HCT116 (cell line): ENCODE measurements around the gene IFNW1. TPM values are rescaled to one million over a fixed set of nuclear protein-coding genes. Genes with fewer than 3 reads are reported as not detected.

Experiments
- ATAC-seq: fragments of 200-7000 bp; cut with Tn5 transposase; 2 replicates; pipeline ENCODE4 v1.9.1; 2020; ENCODE audit warnings: mild to moderate bottlenecking, moderate library complexity
- BruUV-seq: library from RNA; stranded (reverse); fragments of 400-500 nt; replicated peaks from 2 replicates; lab custom pipeline; 2021; lab: Mats Ljungman, UMichigan
- CTCF ChIA-PET: fragments of 300-600 bp; sonication (Branson Sonifier 250); formaldehyde crosslinking; loops from one replicate; lab custom pipeline; 2021; ENCODE audit warnings: antibody characterized with exemption; lab: Charles Lee
- POLR2A ChIA-PET: fragments of 300-600, 350-600 bp; sonication (Branson Sonifier 250); formaldehyde crosslinking; loops from one replicate; lab custom pipeline; 2021; ENCODE audit warnings: antibody characterized with exemption; lab: Charles Lee
- RAD21 ChIA-PET, 2 experiments: fragments of 300-600 bp; sonication (Branson Sonifier 250); formaldehyde crosslinking; loops; one replicate each; lab custom pipeline; 2023; ENCODE audit warnings: low total read pairs in 2 of 2; ENCODE audit not compliant: uncharacterized antibody in 2 of 2, unreplicated experiment in 2 of 2, low non-redundant PET in 1 of 2; lab: Charles Lee
- DNase-seq: peaks from one replicate; pipeline ENCODE4 v3.0.0-alpha.2; 2010; ENCODE audit warnings: low read depth, low spot score
- H2AFZ ChIP-seq: fragments of 200-600 bp; shearing (Covaris generic), sonication (generic); 2 replicates; pipeline ENCODE4 v1.6.1; 2017; ENCODE audit warnings: low read depth, mixed run types, mixed read lengths, antibody characterized with exemption, low read length; ENCODE audit not compliant: poor library complexity, severe bottlenecking
- H3K27ac ChIP-seq: 2 replicates; pipeline ENCODE4 v1.5.1; 2012; ENCODE audit warnings: low read depth, low read length
- H3K27me3 ChIP-seq: fragments of 200-600 bp; sonication (generic); 2 replicates; pipeline ENCODE4 v1.6.1; 2016; ENCODE audit warnings: mixed run types, low read length, mixed read lengths; ENCODE audit not compliant: insufficient read depth
- H3K36me3 ChIP-seq, 2 experiments: fragments of 200-500 bp in 1 of 2; fragments of 200-600 bp in 1 of 2; sonication (Bioruptor generic) in 1 of 2; sonication (generic) in 1 of 2; 2 replicates each; pipeline versions ENCODE4 v1.5.1 to v1.6.1; 2014 to 2016; ENCODE audit warnings: low read length in 2 of 2, inconsistent platforms in 1 of 2, mixed read lengths in 1 of 2, mixed run types in 1 of 2; ENCODE audit not compliant: insufficient read depth in 2 of 2, control insufficient read depth in 1 of 2
- H3K4me1 ChIP-seq, 2 experiments: fragments of 200-600 bp in 1 of 2; sonication (generic) in 1 of 2; 2 replicates each; pipeline versions ENCODE4 v1.5.1 to v1.6.1; 2012 to 2017; ENCODE audit warnings: low read length in 2 of 2, inconsistent platforms in 1 of 2, mild to moderate bottlenecking in 1 of 2, mixed read lengths in 1 of 2, mixed run types in 1 of 2, moderate library complexity in 1 of 2; ENCODE audit not compliant: insufficient read depth in 2 of 2, control insufficient read depth in 1 of 2
- H3K4me2 ChIP-seq: fragments of 200-600 bp; sonication (generic); 2 replicates; pipeline ENCODE4 v1.6.1; 2017; ENCODE audit warnings: mixed run types, low read length, mixed read lengths
- H3K4me3 ChIP-seq, 2 experiments: fragments of 200-600 bp in 1 of 2; sonication (generic) in 1 of 2; replicated peaks in 1 of 2; 2 replicates each; pipeline ENCODE4 v1.5.1; 2011 to 2016; ENCODE audit warnings: low read length in 2 of 2, control low read depth in 1 of 2, low read depth in 1 of 2, mild to moderate bottlenecking in 1 of 2, mixed read lengths in 1 of 2, mixed run types in 1 of 2
- H3K79me2 ChIP-seq: fragments of 200-600 bp; sonication (generic); 2 replicates; pipeline ENCODE4 v1.6.1; 2017; ENCODE audit warnings: mild to moderate bottlenecking, mixed run types, low read length, moderate library complexity, mixed read lengths; ENCODE audit not compliant: insufficient read depth
- H3K9ac ChIP-seq: fragments of 200-600 bp; sonication (generic); 2 replicates; pipeline ENCODE4 v1.6.1; 2016; ENCODE audit warnings: low read length, mixed read lengths
- H3K9me2 ChIP-seq: fragments of 200-600 bp; sonication (generic), shearing (Covaris generic); 2 replicates; pipeline ENCODE4 v1.6.1; 2017; ENCODE audit warnings: mixed run types, mild to moderate bottlenecking, moderate library complexity; ENCODE audit not compliant: insufficient read depth
- H3K9me3 ChIP-seq, 2 experiments: fragments of 200-500 bp in 1 of 2; fragments of 200-600 bp in 1 of 2; sonication (Bioruptor generic) in 1 of 2; sonication (generic) in 1 of 2; 2 replicates each; pipeline ENCODE4 v1.6.1; 2014 to 2017; ENCODE audit warnings: low read length in 2 of 2, mixed read lengths in 2 of 2, inconsistent platforms in 1 of 2, low read depth in 1 of 2, mild to moderate bottlenecking in 1 of 2, mixed run types in 1 of 2, moderate library complexity in 1 of 2; ENCODE audit not compliant: control insufficient read depth in 1 of 2, insufficient read depth in 1 of 2
- H4K20me1 ChIP-seq: fragments of 200-600 bp; sonication (generic), shearing (Covaris generic); 2 replicates; pipeline ENCODE4 v1.6.1; 2017; ENCODE audit warnings: mixed run types, mild to moderate bottlenecking, moderate library complexity; ENCODE audit not compliant: insufficient read depth
- CBX3 ChIP-seq: IDR thresholded peaks from 2 replicates; pipeline ENCODE4 v1.6.1; 2012; ENCODE audit warnings: low read depth
- CEBPB ChIP-seq: IDR thresholded peaks from 2 replicates; pipeline ENCODE4 v1.6.1; 2012; ENCODE audit warnings: low read depth
- FOSL1 ChIP-seq: IDR thresholded peaks from 2 replicates; pipeline ENCODE4 v1.6.1; 2012; ENCODE audit warnings: low read depth
- POLR2AphosphoS5 ChIP-seq: IDR thresholded peaks from 2 replicates; pipeline ENCODE4 v1.6.1; 2011; ENCODE audit warnings: mild to moderate bottlenecking, low read depth, low read length, moderate library complexity
- intact Hi-C: fragments of 100-400 bp; cut with micrococcal nuclease; formaldehyde crosslinking; loops from 2 replicates; pipeline ENCODE4 v1.10.0; 2022
- total RNA-seq: library from RNA; stranded (reverse); gene quantifications from one replicate; pipeline ENCODE4 v1.2.1, GENCODE V29; 2021; ENCODE audit not compliant: unreplicated experiment
- TF ChIP-seq, protein P1 (sequence below): IDR thresholded peaks from 2 replicates; pipeline ENCODE4 v1.6.1; 2012

Gene IFNW1
- total RNA-seq, 1 experiment from 2014 or later: not detected

- POLR2A ChIA-PET: no interaction called here
- TF ChIP-seq CEBPB (0 out of 2 replicates have a peak, but pooled peaks have one; percentile 51), CBX3 (no peak), POLR2AphosphoS5 (no peak)
- TF ChIP-seq, protein P1, sequence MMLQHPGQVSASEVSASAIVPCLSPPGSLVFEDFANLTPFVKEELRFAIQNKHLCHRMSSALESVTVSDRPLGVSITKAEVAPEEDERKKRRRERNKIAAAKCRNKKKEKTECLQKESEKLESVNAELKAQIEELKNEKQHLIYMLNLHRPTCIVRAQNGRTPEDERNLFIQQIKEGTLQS: peak; percentile 45; the same call in 1 of the 2 replicates
- Histone ChIP-seq H3K4me1 (no peaks in the 10 kb centered on the region), H3K27ac (no peak overlapping the region), H2AFZ (no peak overlapping the region), H3K4me3 (no peak overlapping the region), H3K9me3 (no peaks in the 10 kb centered on the region), H4K20me1 (no peaks in the 10 kb centered on the region), H3K79me2 (no peaks in the 10 kb centered on the region), H3K9me2 (no peaks in the 10 kb centered on the region), H3K36me3 (no peaks in the 10 kb centered on the region), H3K9ac (no peak overlapping the region), H3K4me2 (no peak overlapping the region), H3K27me3 (no peaks in the 10 kb centered on the region)
- intact Hi-C loops: no loop called here
- RAD21 ChIA-PET: no interaction called here
- DNase-seq (no peak), ATAC-seq (no peak)
- CTCF ChIA-PET: interaction anchor here (0.7 to 1.6 kb wide), 3 partner anchors 10 to 15 kb away, joined by 3 to 7 read pairs (median 3); no protein-coding TSS in a partner anchor
- BruUV-seq: no TSS peak
These were observed 45.3 kb downstream of the IFNW1 start for GRCh38 chr9:21096172-21096900.

DNA sequence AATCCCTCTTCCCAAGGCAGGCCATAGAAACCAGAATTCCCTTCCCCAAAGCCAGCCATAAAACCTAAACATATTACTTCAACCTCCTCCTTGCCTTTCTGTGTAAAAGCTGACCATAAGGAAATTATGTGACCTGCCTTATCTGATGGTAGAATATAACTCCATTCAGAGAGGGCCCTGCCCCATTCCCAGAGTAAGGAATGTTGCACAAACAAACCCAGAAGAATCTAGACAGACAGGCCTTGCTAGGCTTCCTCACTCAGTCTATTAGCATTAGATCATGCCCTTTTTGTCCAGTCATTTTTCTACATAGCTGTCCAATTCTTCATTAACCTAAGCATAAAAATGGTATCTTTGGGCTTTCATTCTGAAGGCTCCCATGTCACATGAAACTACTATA lies 46.1 kb downstream of the IFNW1 start:
- no peak for TF ChIP-seq FOSL1
- TF ChIP-seq, all 23 proteins: peak for 0
- Histone ChIP-seq H3K4me2 (no peak overlapping the region), H3K79me2 (no peaks in the 10 kb centered on the region), H2AFZ (no peak overlapping the region), H3K4me1 (no peaks in the 10 kb centered on the region), H3K27ac (no peak overlapping the region), H3K36me3 (no peaks in the 10 kb centered on the region), H3K4me3 (no peak overlapping the region), H3K27me3 (no peaks in the 10 kb centered on the region), H3K9me3 (no peaks in the 10 kb centered on the region), H3K9ac (no peak overlapping the region), H3K9me2 (no peaks in the 10 kb centered on the region), H4K20me1 (no peaks in the 10 kb centered on the region)
- ATAC-seq (no peak), DNase-seq (no peak)
- ChIA-PET POLR2A (no interaction called here), RAD21 (no interaction called here), CTCF (interaction anchor here (0.7 to 1.6 kb wide), 2 partner anchors 11 to 14 kb away, joined by 3 read pairs; no protein-coding TSS in a partner anchor)
- intact Hi-C loops: no loop called here
- BruUV-seq: no TSS peak

Other genes with a start within 250 kb of the IFNW1 start
- gene HACD4, start 110.2 kb downstream of the IFNW1 start, total RNA-seq: not detected
- gene IFNB1, start 63.9 kb downstream of the IFNW1 start, total RNA-seq: not detected
- not detected for gene IFNA21, start 24.8 kb upstream of the IFNW1 start, total RNA-seq
- gene IFNA4, start 45.8 kb upstream of the IFNW1 start, total RNA-seq: not detected
- gene IFNA7, start 60.4 kb upstream of the IFNW1 start, total RNA-seq: not detected
- gene IFNA10, start 65.3 kb upstream of the IFNW1 start, total RNA-seq: not detected
- not detected for gene IFNA16, start 75.5 kb upstream of the IFNW1 start, total RNA-seq
- not detected for gene IFNA17, start 86.4 kb upstream of the IFNW1 start, total RNA-seq
- gene IFNA14, start 98.2 kb upstream of the IFNW1 start, total RNA-seq: not detected
- gene IFNA5, start 163.5 kb upstream of the IFNW1 start, total RNA-seq: not detected
- gene KLHL9, start 193.6 kb upstream of the IFNW1 start, total RNA-seq: 16.4 TPM
- gene IFNA6, start 209.1 kb upstream of the IFNW1 start, total RNA-seq: not detected
- not detected for gene IFNA13, start 226.2 kb upstream of the IFNW1 start, total RNA-seq
- not detected for gene IFNA2, start 243.6 kb upstream of the IFNW1 start, total RNA-seq